Left lung (tissue), 10 donors: ENCODE results near the gene ELFN1. TPM values are rescaled to one million over a fixed set of nuclear protein-coding genes. Genes with fewer than 3 reads are reported as not detected.

Experiments used
- ATAC-seq: fragments of 200-7000 bp; cut with Tn5 transposase; one replicate; pipeline ENCODE4 v1.9.1; 2020; ENCODE audit warnings: moderate library complexity
- DNase-seq, 4 donors: peaks; one replicate each; pipeline ENCODE4 v3.0.0-alpha.2; 2013 to 2020
- H3K27ac ChIP-seq, 2 donors: fragments of 200-600 bp; sonication (generic) in 1 of 2; one replicate each; pipeline versions ENCODE4 v1.5.0 to v1.8.0; 2020 to 2021
- H3K27me3 ChIP-seq, 2 donors: fragments of 200-600 bp; sonication (generic) in 1 of 2; one replicate each; pipeline versions ENCODE4 v1.5.0 to v1.8.0; 2020 to 2021
- H3K36me3 ChIP-seq, 2 donors: fragments of 200-600 bp; sonication (generic) in 1 of 2; one replicate each; pipeline versions ENCODE4 v1.5.0 to v1.8.0; 2020 to 2021
- H3K4me1 ChIP-seq, 2 donors: fragments of 200-600 bp; one replicate each; pipeline ENCODE4 v1.8.0; 2021
- H3K4me3 ChIP-seq, 2 donors: fragments of 200-600 bp; sonication (generic) in 1 of 2; one replicate each; pipeline versions ENCODE4 v1.5.0 to v1.8.0; 2020 to 2021; ENCODE audit warnings: mild to moderate bottlenecking in 1 of 2
- H3K9me3 ChIP-seq, 2 donors: fragments of 200-600 bp; sonication (generic) in 1 of 2; one replicate each; pipeline versions ENCODE4 v1.5.0 to v1.8.0; 2020 to 2021
- CTCF ChIP-seq, 2 donors: fragments of 200-600 bp; sonication (generic) in 1 of 2; IDR thresholded peaks; one replicate each; pipeline versions ENCODE4 v1.5.0 to v1.8.0; 2021; ENCODE audit warnings: antibody characterized with exemption in 2 of 2
- intact Hi-C, 2 donors: fragments of 100-400 bp; cut with DNase I; formaldehyde crosslinking; loops; one replicate each; pipeline versions ENCODE4 v1.11.2 to v1.14.2; 2022
- polyA plus RNA-seq, 6 donors: library from polyadenylated mRNA; unstranded; fragments of 120-200 nt; gene quantifications; one replicate each; pipeline ENCODE4 v1.2.1, GENCODE V29; 2013; ENCODE audit not compliant: insufficient read length in 6 of 6
- total RNA-seq, 2 donors: library from RNA; stranded (reverse); fragmentation: NEBNext Ultra II Directional; extraction: Animal tissue kit (Norgen Biotek cat#: 25700); gene quantifications; one replicate each; pipeline ENCODE4 v1.2.1, GENCODE V29; 2021
- donor health status: DM: no; HTN: yes; CAD: no.
- donor health status: DM: no; HTN: no; CAD: no.

ELFN1 gene
- total and polyA plus RNA-seq, 8 donors, result 1.5 to 4.0 (median 2.7) TPM

GRCh38 chr7:1736830-1737229 lies 66.8 kb downstream of the ELFN1 start:
- no peak for DNase-seq
- intact Hi-C loops, result no loop called here
- no peak for ATAC-seq

GRCh38 chr7:1737523-1737922 lies 67.4 kb downstream of the ELFN1 start:
- Histone ChIP-seq H3K4me1 (peaks cover 0 to 11% of the 10 kb centered on the region in 2 donors), H3K27ac (no peak overlapping the region), H3K36me3 (no peaks in the 10 kb centered on the region), H3K4me3 (no peak overlapping the region), H3K9me3 (no peaks in the 10 kb centered on the region), H3K27me3 (peaks cover 0 to 52% of the 10 kb centered on the region in 2 donors)
- no peak for TF ChIP-seq CTCF (IDR thresholded peaks at IDR 0.05)
- no peak for ATAC-seq
- intact Hi-C loops, result no loop called here
- DNase-seq, result no peak

More at GRCh38 chr7:1736830-1737229, 66.8 kb downstream of the ELFN1 start:
- H3K27me3 ChIP-seq, result peaks cover 0 to 45% of the 10 kb centered on the region in 2 donors
- no peak for TF ChIP-seq CTCF (IDR thresholded peaks at IDR 0.05)
- H3K4me3 ChIP-seq, result no peak overlapping the region
- no peak overlapping the region for H3K27ac ChIP-seq
- no peaks in the 10 kb centered on the region for H3K36me3 ChIP-seq
- peaks cover 0 to 5% of the 10 kb centered on the region in 2 donors for H3K4me1 ChIP-seq
- H3K9me3 ChIP-seq, result no peaks in the 10 kb centered on the region

GRCh38 chr7:1737956-1738355 lies 67.9 kb downstream of the ELFN1 start:
- no peak overlapping the region for H3K4me3 ChIP-seq
- peaks cover 0 to 16% of the 10 kb centered on the region in 2 donors for H3K4me1 ChIP-seq
- no peak for ATAC-seq
- DNase-seq, result no peak
- no peak overlapping the region for H3K27ac ChIP-seq
- peaks cover 0 to 54% of the 10 kb centered on the region in 2 donors for H3K27me3 ChIP-seq
- H3K9me3 ChIP-seq, result no peaks in the 10 kb centered on the region
- TF ChIP-seq CTCF (IDR thresholded peaks at IDR 0.05), result no peak
- intact Hi-C loops, result no loop called here
- no peaks in the 10 kb centered on the region for H3K36me3 ChIP-seq

- no peaks in the 10 kb centered on the region for H3K9me3 ChIP-seq
- ATAC-seq (no peak), DNase-seq (no peak)
- no peaks in the 10 kb centered on the region for H3K36me3 ChIP-seq
- H3K4me1 ChIP-seq, result peaks cover 0 to 21% of the 10 kb centered on the region in 2 donors
- no peak overlapping the region for H3K4me3 ChIP-seq
- intact Hi-C loops, result no loop called here
- TF ChIP-seq CTCF (IDR thresholded peaks at IDR 0.05), result no peak
- H3K27ac ChIP-seq, result no peak overlapping the region
- peaks cover 0 to 54% of the 10 kb centered on the region in 2 donors for H3K27me3 ChIP-seq
Observed at GRCh38 chr7:1738511-1738910, 68.4 kb downstream of the ELFN1 start.

GRCh38 chr7:1738956-1739355 lies 68.9 kb downstream of the ELFN1 start:
- Histone ChIP-seq H3K27me3 (peaks cover 0 to 56% of the 10 kb centered on the region in 2 donors), H3K9me3 (no peaks in the 10 kb centered on the region), H3K27ac (no peak overlapping the region), H3K36me3 (no peaks in the 10 kb centered on the region), H3K4me1 (peaks cover 0 to 22% of the 10 kb centered on the region in 2 donors), H3K4me3 (no peak overlapping the region)
- no peak for TF ChIP-seq CTCF (IDR thresholded peaks at IDR 0.05)
- intact Hi-C loops, result no loop called here
- ATAC-seq, result no peak
- no peak for DNase-seq
